ENCODE results near the gene ADGRB3.

The ADGRB3 gene

DNA sequence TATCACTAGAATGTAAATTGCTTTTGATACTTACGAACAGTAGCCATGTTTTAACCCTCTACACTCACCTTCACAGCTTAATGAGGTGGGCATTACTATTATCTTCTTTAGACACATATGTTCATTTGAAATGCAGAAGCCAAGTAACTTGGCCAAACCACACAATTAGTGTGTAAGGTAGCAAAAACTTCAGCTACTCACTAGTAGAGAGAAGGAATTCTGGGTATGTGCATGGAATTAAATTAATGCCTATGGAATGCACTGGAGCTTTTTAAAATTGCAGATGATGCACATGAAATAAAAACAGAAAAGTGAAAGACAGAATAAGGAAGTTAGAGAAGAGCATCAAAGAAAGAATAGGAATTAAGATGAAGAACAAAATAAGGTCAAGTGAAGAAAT, 494.0 kb downstream of the ADGRB3 start:
- no peak for DNase-seq (ENCODE audit: low read depth)

DNA sequence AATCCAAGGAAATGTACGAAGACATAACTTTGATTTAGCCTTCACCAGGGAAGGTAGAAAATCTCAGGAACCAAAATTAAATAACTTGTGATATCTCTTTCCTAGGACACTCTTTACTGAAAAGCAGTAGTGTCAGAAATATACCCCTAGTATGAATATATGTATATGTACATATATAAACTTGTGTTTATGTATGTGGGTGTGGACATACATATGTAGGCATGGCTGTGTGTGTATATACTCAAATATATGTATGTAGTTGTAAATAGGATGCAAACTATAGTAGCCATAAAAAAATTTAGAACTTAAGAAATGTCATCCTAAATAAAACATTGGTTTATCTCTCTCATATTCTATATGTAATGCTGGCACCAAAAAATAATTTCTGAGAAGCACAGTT, 500.8 kb downstream of the ADGRB3 start:
- no peak for DNase-seq (ENCODE audit: low read depth)

DNA sequence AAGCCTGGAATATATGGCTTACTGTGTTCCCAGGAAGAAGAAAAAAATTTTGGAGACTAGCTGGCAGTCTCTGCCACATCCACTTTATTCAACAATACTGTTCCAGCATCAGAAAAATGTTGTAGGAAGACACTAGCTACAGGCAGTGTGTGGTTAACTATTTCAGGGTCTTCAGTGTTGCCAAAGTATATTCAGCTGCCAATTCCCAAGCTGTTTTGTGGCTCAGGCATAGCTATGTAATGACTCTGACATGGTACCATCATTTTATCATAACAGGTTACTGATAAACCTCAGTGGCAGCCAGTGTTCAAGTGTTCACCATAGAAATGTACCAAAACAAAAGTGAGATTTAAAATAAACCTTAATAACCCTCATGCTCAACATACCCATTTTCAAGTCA, 503.1 kb downstream of the ADGRB3 start:
- no peak for DNase-seq (ENCODE audit: low read depth)

DNA sequence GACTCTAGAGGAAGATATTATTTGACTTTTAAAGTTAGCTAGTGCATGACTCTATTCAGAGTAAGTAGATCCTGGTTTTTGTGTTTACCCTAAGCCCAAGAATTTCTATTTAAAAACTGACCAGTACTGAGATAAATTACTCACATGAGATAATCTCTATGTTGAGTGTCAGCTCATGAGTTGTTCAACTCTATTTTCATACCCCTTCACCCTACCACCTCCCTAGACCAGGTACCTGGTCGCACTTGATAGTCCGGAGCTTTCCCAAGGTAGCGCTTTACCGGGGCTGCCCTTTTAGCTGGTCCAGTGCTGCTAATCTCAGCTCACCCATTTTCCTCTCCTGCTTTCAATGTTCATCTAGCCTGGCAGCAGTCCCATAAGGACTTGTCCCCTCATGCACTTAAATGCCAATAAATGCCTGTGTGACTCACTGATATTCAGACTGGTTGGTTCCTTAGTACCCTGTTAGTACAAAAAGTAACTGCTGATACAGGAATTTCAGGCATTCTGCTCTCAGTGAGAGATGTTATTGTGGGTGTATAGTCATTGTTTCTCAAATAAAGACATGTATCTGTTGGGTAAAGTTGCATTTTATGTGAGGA, 503.9 kb downstream of the ADGRB3 start:
- DNase-seq (ENCODE audit: low read depth) = no peak

DNA sequence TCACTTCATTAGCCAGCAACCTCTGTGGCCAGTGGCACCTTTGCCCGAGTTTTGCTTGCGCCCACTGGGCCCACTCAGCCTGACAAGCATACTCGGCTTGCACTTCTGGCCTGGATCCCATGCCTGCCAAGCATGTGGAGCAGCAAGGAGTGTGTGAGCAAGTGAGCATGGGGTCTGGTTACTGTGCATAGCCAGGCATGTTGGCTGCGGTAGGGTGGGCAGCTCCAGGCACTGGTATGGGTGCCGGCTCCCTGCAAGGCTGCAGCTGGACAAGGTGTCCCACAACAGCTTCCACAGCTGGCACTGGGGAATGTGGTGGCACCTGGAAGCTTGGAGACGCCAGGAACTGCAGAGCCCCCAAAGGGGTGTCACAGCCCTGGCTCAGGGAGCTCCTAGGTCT, 510.0 kb downstream of the ADGRB3 start:
- DNase-seq (ENCODE audit: low read depth) = no peak

DNA sequence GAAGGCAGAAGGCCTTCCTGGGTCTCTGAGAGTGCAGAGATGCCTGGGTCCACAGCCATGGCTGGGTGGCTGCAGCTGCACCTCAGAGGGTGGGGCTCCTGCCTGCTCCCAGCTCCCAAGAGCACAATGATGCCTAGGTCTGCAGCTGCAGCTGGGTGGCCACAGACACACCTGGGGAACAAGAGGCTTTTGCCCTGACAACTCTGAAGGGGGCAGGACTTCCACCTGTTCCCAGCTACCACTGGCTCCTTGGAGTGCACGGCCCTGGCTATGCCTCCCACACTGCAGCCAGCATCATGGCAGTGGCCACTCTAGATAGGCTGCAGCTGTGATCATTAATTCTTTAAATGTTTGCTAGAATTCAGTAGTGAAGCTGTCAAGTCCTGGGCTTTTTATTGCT, 511.3 kb downstream of the ADGRB3 start:
- DNase-seq (ENCODE audit: low read depth) = no peak

DNA sequence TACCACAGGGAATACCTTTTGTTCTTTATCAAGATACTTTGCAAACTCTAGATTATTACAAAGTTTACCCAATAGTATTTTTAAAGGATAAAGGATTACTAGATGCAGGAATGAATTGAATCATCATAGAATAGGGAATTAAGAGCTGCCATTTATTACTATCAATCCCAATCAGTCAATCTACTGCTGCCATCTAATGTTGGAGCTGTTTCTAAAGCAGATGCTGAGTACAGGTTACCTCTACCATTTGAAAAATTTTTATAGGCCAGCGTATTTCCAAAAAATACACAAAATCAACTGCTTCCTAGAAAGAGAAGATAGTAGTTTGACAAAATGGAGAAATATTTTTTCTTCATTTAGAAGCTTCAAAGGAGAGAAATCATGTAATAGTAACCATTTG, 520.4 kb downstream of the ADGRB3 start:
- DNase-seq (ENCODE audit: low read depth) = no peak

DNA sequence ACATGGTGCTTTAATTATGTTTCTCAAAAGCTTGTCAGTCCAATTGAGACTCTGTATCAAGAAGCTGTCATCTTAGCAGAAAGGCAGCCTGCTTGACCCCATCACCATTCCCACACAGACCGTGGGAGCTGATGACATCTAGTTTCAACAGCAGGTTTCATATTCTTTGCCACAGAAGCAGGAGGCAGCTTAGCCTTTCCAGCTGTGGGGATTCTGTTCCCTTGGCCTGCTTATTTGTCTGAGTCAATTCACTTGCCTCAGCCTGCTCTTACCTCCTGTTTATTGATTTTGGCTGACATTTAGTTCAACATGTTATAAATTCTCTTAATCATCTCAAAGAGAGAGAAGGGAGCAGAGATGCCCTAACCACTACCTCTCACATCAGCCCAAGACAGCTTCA, 527.7 kb downstream of the ADGRB3 start:
- DNase-seq (ENCODE audit: low read depth) = no peak

DNA sequence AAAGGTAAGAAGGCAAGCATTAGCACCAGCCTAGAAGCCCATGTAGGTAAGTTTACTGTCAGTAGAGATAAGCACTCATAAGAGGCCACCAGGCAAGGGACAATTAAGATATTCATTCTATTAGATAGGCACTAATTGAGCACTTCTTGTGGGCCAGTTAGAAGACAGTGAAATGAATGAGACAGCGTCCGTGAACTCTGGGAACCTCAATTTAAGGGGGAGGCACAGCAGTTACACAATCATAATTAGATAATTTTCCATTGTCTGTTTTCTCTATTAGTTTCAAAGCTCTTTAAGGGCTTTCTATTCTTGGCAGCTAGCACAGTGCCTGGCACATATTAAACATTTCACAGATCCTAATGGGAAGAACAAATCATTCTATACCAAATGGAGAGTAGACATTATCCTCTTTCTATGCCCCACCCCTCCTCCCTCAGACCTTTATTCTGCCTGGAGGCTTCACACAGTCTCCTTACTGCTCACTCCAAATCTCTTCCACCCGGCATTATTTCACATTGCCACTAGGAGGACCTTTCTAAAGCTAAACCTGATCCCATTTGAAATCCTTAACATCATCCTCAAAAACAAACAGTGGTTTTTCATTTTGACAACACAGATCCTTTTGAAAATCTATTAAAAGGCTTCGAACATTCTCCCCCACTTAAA, 529.6 kb downstream of the ADGRB3 start:
- DNase-seq (ENCODE audit: low read depth) = no peak

DNA sequence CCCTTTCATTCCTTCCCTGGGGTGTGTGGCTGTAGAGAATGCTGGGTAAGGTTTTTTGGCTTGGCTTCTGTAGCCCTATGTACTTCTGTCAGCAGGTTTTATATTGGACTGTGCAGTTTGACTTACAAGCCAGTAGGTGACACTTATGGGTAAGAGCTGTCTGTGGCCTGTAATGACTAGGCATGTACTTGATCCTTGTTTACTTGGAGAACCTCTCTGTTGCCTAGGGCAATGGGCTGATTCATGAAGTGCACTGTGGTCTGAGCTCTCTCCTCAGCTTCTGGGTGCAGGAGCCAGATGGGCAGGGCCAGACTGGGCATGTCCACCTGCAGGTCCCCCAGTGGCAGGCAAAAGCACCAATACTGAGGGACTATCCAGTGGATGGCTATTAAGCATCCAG, 544.6 kb downstream of the ADGRB3 start:
- no peak for DNase-seq (ENCODE audit: low read depth)

DNA sequence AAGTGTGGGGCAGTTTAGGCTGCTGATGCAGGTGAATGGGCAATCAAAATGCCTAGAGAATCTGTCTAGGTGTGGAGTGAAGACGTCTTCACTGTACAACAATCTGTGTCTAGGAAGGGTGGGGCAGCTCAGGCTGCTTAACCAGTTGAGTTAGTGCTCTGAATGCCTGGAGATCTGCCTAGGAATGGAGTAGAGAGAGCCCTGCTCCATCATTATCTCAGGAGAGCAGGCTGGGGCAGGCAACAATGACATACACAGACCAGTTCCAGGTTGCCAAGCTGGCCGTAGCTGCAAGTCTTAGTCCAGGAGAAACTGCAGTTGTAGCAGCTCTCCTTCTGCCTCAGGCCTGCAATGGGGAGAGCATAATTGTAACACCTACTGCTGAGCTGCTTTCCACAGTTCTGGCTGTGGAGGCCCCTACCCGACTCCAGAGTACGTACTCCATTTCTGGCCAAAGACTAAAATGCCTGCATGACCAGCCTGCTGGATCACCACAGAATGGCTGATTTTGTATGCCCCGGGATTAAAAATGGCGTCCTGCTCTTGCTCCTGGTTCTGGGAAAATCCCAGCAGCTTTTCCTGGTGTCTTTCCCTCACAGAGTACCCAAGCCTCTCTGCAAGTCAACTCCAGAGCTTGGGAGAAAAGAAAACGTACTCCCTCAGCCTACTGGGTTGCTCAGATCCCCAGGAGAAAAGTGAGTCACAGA, 545.4 kb downstream of the ADGRB3 start:
- no peak for DNase-seq (ENCODE audit: low read depth)

DNA sequence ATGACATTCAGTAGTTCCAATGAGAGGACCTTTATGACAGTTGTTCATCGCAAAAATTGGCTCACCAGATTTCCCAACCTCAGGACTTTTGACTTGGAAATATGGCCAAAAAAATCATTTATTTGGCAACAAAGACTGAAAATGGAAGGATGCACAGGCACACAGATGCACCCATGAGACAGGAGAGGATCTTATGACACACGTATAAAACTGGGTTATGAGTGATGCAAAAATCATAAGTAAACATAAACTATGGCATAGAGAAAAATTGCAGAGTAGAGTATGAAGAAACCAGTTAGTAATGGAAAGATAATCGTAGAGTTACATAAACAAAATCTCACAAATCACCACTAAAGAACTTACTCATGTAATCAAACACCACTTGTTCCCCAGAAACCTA, 546.9 kb downstream of the ADGRB3 start:
- no peak for DNase-seq (ENCODE audit: low read depth)

DNA sequence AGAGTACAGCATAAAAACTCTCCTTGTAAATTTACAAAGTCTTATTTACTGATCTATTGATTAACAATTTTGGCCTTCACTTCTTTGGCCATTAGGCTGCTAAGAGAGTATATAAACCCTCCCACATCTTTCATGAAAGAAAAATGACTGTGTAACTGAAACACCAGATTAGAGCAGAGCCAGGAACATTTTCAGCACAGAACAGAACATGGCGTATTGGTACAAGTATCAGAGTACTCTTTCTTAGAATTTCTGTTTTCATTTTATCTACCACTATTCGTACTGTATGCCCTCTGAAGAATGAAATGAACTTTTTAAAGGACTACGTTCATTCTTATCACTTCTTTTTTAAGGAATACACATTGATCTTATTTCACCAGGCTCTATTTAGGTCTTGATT, 550.2 kb downstream of the ADGRB3 start:
- DNase-seq (ENCODE audit: low read depth) = no peak

DNA sequence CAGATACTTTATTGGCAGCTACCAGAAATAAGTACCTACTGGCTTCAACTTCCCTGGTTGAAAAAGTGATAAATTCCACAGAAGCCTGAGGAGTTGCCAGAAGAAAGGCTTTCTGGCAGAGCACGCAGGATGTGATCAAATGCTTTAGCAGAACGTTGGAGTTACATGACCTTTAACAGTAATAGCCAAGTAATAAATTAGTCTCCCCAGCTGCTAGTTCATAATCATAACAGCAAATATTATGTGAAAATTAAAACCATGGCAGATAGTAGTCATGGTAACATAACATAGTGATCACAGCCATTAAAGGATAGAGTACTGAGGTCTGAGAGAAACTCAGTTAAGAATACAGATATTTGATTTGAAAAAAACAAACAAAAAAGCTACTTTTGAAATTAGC, 567.7 kb downstream of the ADGRB3 start:
- no peak for DNase-seq (ENCODE audit: low read depth)

DNA sequence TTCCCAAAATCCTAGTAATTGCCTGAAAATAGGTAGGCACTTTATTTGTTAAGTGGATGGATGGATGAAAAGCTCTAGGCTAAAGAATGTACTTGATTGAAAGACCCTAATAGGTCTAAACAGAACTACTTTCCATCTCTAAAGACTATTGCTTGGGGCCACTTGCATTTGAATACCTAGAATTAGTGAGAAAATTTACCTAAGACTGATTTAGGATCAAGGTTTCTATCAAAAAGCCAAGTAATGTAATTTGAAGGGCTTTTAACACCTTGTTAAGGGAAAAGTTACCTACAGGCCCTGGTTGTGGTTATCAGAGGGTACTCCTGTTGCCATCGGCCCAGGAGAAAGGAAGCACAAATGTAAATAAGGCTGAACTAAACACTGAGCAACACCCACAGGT, 581.0 kb downstream of the ADGRB3 start:
- DNase-seq (ENCODE audit: low read depth) = no peak

DNA sequence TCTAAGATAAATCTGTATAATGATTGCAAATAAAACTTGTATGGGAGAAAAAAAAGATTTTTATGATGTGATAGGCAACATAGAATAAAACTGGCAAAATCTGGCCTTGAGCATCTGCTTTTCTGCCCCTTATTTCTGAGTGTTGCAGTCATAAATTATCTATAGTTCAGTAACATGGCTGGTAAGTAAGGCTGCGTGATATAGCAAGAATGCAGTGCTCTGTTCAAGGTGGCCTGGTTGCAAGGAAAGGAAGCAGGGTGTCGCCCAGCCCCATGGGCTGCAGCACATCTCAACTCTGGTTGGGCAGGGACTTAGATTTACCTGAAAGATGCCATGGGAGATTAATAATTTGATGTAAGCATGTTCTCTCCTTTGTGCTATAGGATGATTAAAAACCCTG, 582.3 kb downstream of the ADGRB3 start:
- no peak for DNase-seq (ENCODE audit: low read depth)

DNA sequence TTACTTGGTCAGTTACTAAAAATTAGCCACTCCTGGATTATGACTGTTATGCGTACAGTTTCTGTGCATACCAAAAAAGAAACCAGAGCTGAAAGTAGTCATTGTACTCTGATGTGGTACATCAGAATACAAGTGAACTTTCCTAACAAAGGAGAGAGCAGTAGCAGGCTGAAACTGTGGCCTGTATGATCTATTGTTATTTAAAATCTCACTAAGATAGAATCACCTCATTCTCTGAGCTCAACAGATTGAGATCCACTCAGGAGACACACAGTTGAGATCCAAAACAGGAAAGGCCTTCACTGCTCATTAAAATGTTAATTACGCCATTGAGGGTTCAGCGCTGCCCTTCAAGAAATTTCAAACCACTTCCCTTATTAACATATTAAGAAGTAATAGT, 585.3 kb downstream of the ADGRB3 start:
- DNase-seq (ENCODE audit: low read depth) = no peak

DNA sequence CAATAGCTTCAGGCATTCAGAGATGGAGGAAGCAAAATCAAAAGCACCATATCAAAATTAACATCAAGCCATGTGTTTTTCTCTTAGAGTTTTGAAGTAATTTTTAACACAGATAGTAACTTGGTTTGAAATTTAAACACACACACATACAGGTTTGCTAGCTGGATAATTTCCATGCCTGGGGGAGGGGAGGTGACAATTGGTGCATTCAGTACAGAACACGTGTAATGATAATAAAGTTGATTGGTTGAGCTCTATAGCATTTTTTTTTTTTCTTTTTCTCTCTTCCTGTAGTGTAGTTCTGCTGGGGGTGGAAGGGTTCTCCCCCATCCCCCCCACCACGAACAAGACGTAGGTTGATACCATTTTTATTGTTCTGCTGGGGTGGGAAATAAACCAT, 596.9 kb downstream of the ADGRB3 start:
- DNase-seq (ENCODE audit: low read depth) = no peak

DNA sequence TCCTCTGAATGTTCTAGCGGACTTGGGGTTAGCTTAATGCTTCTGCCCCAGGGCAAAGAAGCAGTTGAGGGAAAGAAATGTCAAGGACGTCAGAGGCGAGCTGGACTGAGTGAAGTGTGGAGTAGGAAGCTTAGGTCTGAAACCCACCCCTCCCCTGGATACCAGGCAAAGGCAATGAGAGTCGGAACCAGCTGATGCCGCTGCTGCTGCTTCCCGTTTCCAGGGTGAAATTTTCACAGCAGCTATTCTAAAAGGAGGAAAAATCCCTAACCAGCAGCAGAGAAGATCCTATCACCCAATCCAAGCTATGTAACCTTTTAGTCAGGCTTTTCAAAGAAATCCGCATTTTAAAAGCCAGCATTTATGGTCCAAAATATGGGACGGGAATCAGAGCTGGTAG, 597.4 kb downstream of the ADGRB3 start:
- no peak for DNase-seq (ENCODE audit: low read depth)

DNA sequence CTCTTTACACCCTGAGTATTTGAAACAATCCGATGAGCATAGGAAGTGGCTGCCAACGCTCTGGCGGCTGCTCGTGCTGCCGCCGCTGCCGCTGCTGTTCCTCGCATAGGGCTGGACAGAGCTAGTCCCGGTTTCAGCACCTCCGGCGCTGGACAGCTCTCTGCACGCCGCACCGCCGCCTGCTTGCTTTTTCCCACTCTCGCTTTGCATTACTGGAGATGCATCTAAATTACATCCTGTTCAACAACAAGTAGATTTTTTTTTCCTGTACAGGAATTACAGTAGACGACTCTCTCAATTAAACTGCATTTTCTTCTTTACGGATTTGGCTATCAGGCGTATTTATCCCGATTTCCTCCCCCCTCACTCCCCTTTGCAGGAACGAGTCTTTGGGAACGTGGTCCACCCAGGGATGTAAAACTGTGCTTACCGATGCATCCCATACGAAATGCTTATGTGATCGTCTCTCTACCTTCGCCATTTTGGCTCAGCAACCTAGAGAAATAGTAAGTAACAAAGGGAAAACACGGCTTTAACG, 597.9 kb downstream of the ADGRB3 start:
- no peak for DNase-seq (ENCODE audit: low read depth)

DNA sequence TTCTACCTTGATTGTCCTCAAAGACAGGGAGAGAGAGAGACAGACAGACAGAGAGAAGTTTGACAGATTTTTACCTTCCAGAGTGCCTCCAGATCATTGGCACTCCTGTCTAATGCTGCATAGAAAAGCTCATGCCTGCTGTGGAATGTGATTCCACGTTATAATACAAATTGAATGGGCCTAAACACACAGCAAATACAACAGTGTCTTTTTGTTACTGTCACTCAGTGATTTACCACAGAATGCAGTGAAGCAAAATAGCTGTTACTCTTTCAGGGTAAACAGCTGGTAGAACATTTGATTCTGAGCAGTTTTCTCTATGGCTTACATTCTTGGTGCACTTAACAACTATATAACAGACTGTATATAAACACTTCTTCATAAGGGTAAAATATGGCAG, 603.0 kb downstream of the ADGRB3 start:
- no peak for DNase-seq (ENCODE audit: low read depth)

DNA sequence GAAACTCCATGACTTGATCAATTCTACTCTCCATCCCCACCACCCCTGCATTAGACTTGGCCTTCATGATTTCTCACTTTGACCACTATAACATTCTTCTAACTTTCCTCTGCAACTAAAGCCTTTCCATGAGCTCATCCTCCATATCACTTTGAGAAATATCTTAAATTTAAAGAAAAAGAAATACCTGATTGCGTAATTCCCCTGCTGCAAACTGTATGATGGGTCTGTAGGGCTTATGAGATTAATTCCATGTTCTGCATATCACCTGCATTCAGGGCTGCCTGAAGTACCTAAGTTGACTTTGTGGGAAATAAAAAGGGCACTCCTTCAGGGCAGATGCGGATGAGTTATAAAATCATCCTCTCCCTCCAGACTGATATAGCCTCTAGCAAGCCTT, 611.9 kb downstream of the ADGRB3 start:
- no peak for DNase-seq (ENCODE audit: low read depth)

DNA sequence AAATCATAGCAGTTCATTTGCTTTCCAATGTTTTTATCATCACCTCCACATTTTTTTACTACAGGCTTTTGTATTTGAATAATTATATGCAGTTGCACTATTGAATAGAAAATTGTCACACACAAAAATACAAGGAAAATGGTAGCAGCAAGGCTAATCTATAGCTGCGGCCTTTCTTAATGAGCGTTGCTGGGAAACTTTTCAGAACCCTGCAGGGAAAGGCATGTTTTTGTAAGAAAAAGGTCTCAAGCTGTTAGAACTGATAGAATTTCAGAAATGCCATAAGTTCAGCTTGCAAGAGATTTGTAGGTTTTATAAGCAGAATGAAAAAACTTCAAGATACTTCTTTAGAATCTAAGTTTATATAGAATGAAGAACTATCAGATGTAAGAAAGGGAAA, 625.9 kb downstream of the ADGRB3 start:
- no peak for DNase-seq (ENCODE audit: low read depth)

DNA sequence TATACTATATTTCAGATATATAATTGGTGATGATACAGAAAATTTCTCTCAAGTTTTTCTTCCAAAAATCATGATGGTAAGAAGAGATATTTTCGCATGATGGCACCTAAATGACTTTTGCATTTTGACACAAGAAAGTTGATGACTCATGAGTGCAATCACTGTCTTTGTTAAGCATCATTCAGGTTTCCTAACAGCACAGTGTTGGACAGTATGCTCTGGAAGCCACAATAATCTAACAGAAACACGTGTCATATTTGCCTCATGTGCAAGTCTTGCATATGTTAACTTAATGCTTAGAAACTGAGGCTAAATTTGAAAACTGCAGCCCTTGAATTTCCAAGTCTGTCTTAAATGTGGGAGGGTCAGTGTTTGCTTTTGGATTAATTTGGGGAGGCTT, 628.2 kb downstream of the ADGRB3 start:
- no peak for DNase-seq (ENCODE audit: low read depth)
